Hematopoietic multipotent progenitor cell treated with erythropoietin and hydrocortisone succinate and interleukin-3 and kit ligand, for 15 days (in vitro differentiated cells): ENCODE measurements around the gene PBRM1.

Experiments
- DNase-seq: peaks from one replicate; pipeline ENCODE4 v3.0.0-alpha.2; 2015; ENCODE audit warnings: low spot score

Gene PBRM1

DNA sequence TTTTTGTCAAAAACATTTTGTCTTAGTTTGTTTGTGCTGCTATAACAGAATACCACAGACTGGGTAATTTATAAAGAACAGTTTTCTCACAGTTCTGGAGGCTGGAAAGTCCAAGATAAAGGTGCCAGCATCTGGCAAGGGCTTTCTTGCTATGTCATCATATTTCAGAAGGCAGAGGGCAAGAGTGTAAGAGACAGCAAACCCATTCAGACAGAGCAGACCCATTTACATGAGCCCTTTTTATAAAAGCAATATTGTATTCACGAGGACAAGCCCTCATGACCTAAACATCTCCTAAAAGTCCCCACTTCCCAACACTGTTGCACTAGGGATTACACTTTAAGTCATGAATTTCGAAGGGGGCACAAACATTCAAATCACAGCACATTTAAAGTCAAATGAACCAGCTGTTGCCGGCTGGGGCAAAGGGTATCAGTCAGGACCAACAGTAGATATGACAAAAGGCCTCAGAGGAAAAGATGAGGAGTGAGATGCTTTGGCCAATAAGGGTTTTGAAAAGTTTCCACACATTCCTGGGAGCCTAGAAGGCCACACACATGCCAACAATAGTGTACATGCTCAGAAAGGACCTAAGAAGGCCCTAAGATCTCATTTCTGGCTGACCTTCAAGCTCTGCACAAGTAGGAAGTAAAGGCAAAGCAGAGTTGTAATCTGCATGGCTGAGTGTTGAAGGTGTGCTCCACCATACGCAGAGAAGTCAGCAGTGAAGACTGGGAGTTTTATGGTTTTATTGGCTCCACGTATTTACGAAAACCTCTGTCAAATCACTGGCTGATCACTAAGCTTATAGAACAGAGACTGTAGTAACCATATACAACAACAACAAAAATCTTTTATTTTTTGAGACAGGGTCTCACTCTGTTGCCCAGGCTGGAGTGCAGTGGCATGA lies 111.4 kb downstream of the PBRM1 start:
- DNase-seq, result no peak

DNA sequence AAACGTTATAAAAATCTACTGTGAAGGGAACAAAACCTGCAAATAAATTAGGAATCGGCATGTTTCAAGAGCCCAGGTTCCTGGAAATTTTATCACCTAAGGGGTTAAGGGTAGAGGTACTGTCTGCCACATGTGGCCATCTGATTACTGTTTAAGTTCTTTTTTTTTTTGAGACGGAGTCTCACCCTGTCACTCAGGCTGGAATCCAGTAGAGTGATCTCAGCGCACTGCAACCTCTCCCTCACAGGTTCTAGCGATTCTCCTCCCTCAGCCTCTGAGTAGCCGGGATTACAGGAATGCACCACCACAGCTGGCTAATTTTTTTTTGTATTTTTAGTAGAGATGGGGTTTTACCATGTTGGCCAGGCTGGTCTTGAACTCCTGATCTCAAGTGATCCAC lies 113.5 kb downstream of the PBRM1 start:
- DNase-seq, result no peak

DNA sequence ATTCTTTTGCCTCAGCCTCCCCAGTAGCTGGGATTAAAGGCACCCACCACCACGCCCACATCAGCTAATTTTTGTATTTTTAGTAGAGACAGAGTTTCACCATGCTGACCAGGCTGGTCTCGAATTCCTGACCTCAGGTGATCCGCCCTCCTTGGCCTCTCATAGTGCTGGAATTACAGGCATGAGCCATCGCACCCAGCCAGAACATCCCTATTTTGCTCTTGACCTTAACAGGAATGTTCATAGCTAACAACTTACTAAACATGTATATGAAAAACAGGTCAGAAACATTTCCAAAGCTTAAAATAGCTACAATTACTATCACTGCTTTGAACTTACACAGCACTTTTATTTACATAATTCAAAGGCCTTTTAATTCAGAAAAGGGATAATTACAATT lies 115.6 kb downstream of the PBRM1 start:
- DNase-seq, result no peak

DNA sequence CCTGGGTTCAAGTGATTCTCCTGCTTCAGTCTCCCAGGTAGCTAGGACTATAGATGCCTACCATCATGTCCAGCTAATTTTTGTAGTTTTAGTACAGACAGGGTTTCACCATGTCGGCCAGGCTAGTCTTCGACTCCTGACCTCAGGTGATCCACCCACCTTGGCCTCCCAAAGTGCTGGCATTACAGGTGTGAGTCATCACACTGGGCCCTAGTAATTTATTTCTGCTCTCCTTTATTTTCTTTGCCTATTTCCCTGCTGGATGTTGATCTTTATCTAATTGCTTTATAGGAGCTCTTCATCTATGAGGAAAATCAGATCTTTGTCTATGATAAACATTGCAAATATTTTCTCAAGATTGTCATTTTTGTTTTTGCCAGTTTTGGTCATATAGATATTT lies 117.6 kb downstream of the PBRM1 start:
- no peak for DNase-seq

DNA sequence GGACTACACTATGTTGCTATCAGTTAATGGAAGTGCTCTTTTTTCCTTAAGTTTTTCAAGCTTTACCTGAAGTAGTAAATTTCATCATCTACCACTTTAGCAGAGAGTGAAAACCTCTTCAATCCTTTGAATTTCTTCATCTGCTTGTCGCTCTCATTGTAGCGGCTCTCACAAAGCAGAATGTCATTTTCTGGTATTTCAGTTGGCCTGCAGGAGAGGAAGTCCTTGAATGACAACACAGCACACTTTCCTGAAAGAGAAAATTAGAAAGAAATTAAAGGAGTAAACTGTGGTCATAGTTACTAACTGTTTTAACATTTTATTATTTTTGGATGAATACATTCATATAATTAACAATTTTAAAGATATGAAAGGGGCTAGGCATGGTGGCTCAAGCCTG lies 121.7 kb downstream of the PBRM1 start:
- DNase-seq, result no peak

DNA sequence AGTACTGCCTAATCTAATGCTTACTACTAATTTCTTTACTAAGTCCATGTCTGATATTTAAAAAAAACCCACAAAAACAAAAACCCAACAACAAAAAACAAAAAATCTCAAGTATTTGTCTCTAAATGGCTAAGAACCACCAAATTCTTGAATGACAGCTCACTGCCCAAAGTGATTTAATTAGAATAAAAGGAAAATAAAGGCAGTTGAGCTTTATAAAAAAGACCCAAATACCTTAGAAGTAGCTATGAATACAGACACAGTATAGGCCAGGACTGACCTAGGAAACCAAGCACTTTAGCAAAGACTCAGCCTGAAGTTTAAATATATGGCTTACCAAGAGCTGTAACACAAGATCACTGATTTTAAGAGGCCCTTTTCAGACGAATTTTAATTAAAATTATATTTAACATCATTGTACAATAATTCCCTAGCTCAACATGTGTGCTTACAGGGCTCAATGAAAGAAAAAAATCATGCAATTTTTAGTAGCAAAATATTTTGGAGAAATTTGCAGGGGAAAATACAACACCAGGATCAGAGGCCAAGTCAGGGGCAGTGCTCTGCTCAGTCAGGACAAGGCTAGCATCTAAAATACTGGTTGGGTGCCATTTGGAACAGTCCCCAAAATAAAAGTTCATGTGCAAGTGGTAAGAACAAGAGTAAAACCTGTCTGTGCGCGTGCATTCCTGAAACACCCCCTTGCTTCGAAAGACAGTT lies 124.5 kb downstream of the PBRM1 start:
- no peak for DNase-seq

DNA sequence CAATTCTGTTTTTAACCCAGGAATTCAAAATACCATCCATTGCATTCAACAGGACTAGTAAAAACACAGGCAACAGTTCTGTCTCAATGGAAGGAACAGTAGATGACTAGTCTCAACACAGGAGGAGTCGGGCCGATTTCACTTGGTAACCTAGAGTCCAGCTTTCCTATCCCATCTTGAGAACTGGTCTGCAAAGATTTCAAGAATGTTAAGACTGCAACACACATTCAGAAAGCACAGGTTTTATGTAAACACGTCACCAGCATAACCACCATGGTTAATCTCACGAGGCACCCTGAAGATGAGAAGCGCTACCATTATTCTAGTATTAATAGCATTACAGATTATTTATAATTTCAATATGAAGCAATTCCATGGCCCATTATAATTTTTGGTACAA lies 127.3 kb downstream of the PBRM1 start:
- no peak for DNase-seq

DNA sequence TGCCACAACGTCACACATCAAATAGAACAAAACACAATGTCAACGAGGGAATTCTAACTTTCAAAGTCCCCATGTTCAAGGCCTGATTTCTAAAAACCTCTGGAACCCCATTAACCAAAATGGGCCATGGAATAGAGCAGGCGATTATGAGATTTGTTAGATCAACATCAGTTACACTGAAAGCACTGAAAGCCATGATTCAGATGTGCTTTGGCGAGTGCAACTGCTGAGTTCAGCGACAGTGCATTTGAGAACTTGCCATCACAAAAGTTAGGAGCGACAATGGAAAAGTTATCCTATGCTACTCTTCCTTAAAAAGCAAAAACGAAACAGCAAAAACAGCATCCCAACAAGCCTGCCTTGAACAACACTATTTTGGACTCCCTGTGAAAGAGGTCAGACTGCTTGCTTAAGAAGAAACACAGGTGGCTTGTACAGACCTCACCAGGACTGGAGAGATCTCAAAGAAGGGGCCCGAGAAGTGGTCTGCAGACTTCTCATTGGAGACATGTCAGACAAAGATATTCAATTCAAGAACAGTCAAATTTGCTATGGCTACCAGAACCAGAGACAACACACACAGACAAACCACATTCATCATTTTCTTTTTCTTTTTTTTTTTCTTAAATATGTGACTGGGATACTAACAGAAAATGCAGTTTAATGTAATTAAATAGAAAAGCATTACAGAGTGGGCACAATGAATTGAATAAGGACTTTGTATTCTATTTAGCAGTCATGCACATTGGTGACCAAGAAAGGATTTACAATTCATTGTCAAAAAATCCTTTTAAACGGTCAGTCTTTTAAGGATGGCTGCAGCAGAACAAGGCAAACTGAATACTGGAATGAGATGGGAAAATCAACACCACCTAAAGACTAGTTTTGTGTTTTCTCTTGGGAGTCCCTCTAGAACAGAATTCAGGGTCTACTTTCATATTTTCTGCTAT lies 128.4 kb downstream of the PBRM1 start:
- no peak for DNase-seq

DNA sequence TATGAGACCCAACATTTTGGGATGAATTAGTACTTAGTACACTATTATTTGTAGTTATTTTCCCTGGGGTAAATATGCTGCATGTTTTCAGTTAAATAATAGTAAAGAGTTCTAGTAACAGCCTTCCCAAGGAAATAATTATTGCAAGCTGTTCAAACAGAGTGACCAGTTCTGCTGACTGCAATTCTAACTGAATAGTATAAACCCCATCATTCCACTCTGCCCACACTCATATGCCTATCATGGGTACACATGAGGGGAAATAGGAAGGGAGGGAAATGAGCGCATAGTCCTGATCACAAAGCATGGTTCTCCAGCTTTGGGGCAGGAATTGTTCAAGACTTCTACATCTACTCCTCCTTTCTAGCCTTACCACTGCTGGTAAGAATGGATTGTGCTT lies 130.7 kb downstream of the PBRM1 start:
- no peak for DNase-seq

DNA sequence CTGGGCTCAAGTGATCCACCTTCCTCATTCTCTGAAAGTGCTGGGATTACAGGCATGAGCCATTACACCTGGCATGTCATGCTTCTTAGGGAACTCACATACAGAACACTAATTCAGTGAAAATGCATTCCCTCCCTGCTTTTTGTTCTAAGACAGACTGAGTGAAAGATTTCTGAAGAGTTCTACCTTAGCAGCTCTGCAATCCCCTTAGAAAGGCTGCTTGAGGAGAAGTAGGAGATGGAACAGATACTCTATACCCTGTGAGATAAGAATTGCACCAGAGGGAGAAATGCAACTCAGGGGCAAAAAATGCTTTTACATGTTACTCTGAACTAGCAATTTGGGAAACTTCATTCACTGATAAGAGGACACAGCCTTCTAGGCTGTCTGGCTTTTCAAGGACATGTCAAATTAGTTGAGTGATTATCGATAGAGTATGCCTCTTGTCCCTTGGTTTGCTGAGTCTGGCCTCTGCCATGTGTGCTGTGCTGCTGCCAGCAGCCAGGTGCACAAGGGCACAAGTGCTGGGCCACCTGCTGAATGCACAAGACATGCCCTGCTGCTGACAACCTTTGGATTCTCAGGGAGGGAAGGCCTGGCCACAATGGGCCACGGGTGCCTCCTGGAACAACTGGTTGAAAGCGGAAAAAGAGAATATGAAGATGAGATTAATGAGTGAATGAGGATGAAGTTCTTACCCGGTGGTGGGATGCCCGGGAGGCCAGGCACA lies 131.5 kb downstream of the PBRM1 start:
- DNase-seq, result no peak

DNA sequence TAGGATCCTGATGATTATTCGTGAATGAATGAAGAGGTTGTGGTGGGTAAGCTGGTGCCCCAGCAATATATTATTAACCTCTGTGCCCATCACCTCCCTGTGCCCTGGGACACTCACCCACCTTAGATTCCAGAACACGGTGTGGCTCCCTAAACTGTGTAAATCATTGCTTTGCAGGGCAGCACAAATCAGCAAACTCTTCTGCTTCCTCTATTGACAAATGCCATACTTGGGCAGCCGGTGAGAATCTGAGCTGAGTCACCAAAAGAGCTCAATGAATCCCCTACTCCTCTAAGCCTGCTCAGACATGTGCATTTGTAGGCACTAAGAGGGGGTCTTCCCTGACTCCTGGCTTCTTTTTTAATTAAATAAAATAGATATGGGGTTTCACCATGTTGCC lies 133.6 kb downstream of the PBRM1 start:
- no peak for DNase-seq

DNA sequence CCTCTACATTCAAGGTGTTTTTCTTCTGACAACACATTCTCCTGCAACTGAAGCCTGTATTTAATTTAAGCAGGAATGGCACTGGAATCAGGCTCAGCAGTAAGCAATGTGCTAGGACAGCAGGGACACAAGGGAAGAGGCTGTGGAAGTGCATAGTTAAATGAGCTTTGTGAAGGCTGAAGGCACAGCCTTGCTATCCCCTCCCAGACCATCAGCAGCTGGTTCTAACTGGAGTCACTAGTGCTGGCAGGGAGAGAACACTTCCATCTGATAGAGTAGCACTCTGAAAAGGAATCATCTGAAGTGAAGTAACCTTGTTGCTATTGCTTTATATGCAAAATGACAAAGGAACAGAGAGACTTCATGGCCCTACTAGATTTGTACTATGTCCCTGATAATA lies 134.6 kb downstream of the PBRM1 start:
- DNase-seq, result no peak

DNA sequence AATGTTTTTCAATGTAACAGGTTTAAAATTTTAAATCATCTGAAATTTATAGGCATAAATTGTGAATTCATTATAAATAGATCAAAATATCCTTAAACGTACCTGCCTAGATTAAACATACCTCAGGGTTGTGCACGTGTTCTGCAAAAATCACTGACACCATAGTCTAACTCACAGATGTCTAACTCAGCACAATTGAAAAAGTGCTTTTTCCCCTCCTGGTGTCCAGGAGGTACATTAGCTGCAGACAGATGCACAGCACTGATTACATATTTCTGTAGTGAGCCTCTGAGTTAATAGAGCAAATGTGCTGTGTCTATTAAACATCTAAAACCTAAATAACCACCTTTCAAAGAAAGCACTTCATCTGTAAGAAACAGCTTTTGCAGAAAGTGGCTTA lies 138.6 kb downstream of the PBRM1 start:
- DNase-seq, result no peak

DNA sequence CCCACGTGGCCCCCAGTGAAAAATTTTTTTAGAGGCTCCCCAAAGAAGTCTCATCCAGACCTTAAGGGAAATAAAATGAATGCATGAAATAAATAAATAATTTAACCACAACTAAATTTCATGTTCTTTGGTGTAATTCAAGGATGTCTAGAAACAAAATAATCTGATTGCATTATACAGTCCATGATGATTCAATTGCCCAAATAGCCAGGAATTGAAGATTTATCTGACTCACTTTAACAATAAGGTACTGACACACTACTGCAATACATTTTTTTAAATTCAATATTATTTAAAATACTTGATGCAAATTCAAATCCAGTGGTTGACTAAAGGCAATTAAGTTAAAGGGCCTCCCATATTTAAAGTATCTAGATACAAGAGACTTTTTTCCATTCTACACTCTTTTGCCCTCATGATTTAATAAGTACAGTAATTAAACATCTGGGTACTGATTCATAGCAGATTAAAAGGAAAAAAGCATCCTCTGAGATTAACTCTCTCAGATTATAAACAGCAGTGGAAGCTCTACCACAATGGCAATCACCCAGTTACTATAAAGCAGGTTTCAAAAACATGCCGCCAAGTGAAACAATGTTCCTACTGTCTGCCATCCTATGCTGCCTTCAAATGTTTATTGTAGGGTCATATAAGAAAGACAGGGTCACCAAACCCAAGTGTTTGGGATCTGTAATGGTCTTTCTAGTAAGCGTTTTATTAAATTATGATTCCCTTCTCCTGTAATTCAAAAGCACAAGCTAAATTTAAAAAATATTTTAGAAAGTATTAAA lies 139.4 kb downstream of the PBRM1 start:
- DNase-seq, result no peak

DNA sequence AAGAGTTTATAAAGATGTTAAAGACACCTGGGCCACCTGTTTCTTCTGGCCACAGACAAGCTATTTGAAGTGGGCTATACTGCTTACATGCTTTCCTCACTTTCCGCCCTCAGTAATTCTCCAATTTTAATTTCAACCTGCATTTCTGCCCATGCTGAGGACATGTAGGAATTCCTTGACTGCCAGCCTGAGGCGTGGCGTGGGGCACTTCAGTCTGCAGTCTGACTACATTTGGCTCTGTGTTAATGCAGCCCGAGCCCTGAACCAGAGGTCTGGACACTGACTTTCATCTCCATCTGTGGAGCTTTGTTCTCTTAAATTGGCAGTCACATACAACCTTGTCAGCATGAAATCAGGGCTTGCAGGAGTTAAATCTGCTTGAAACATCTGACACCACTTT lies 140.8 kb downstream of the PBRM1 start:
- no peak for DNase-seq

DNA sequence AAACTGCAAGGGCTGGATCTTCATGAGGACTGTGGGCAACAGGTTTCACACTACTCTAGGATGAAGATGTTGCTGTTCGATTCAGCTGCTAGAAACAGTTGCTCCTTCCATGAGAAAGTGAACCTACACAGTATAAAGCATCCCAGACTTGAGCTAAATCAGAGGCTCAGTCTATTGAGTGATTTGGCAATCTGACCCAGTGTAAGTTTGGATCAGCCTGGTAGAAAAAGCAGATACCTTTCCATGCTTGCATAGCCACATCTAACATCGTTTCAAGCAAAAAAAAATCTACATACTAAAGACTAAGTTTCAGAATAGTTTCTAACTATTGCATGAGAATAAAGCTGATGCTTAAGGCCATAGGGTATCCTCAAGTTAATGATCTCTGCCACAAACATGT lies 144.7 kb downstream of the PBRM1 start:
- no peak for DNase-seq

DNA sequence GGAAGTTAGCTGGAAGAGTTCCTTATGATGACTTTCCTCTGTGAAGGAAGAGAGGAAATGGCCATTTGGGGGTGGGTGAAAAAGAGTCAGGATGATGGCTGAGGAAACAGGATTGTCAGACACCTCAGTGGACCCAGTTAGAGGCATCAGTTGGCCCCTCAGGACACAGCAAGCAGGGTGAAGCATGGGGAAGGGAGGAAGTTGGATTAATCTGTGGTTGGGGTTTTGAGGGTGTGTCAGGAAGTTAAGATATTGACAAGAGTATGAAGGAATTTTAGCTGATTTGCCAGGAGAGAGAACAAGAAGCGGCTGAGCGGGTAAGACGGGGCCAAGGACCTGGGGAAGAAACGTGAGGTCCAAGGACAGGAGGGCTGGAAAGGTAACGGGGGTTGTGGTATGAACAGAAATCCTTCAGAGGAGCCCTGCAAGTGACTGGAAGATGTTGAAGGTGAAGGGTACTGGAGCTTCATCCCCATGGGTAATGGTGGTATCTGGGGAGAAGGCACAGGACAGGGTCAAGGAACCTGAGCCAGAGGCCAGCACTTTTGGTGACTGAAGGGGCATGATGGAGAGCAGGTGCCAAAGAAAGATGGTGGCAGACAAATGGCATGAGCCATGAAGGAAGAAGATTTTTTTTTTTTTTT lies 146.6 kb downstream of the PBRM1 start:
- no peak for DNase-seq

DNA sequence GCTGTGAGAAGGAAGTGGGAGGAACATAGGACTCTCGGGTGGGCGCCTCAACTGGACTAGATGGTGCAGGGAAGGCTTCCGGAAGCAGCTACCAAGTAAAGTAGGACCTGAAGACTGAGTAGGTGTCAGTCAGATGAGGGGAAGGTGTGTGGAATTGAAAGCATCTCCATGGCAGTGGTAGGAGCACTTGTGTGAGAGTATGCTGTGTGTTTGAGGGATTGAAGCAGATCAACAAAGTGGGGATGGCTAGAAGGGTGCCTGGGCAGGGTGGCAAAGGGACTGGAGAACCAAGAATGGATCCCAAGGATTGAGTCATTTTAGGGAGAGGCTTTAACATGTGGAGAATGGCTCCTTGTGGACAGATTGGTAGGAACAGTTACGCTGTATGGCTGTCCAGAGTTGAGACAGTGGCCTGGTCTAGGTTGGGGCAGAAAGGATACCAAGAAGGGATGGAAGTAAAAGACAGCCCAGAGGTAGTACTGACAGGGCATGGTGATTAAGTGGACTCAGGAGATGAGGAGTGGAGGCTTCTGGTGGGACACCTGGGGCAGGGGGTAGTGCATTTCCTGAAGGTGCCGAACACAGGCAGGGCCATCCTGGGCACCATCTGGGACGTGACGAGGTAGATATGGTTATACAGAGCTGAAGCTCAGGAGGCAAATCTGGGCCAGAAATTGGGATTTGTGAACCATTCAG lies 147.8 kb downstream of the PBRM1 start:
- no peak for DNase-seq

DNA sequence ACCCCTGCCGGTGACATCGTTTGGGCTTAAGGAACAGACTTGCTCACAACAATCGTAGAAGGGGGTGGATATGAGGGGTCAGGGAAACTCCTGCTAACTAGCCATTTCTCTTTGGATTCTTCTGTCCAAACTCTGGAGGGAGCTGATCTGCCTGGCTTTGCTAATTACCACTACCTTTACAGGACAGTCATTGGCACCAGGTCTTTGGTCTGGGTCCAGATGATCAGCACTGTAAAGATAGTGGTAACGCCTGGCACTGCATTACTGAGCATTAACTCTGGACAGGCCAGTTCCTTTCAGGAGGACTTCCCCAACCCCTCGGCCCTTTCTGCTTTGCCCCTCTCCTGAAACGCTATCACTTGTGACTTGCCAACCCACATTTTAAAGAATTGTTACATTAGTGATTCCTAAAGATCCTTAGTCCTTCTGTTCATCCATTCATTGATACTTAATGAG lies 148.5 kb downstream of the PBRM1 start:
- peak; percentile 47 for DNase-seq
